GDM1 (cell line): ENCODE results near the gene NAV3.

Source experiments
- DNase-seq: peaks from one replicate; lab custom pipeline; 2025; lab: John Stamatoyannopoulos, UW

NAV3 gene

DNA sequence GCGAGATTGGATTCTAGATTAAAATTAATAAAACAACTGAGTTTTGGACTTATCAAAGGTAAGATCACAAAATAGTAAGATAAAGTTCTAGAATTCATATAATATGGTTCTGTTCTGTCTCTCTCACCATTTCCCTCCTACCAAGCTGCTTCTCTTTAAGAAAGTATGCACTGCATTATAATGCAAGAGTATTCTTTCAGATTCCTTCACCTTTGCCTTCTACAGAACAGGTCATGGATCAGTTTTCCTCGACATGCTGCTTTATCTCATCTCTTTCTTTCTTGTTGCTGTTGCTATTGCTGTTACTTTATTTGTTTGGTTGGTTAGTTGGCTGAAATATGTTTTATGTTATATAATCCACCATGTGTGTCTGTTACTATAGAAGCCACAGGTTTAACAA lies 357.0 kb downstream of the NAV3 start:
- DNase-seq = no peak

DNA sequence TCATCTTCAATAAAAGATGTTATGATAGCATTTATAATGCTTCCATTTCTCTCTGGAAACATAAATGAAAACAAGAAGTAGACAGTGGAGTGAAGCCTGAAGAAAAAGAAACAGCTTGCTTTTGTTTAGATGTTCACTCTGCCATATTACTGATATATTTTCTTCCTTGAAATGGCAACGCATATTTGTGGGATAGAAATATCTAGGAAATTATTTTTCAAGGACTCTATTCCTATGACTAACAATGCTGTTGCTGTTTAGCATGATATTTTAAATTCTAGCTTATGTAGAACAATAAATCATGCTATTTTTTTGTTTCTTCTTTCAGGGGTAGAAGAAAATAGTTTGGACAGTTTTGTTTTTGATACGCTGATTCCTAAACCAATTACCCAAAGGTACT lies 359.0 kb downstream of the NAV3 start:
- DNase-seq = no peak

- DNase-seq = no peak
These were observed 360.9 kb downstream of the NAV3 start for GRCh38 chr12:78191611-78192010.

DNA sequence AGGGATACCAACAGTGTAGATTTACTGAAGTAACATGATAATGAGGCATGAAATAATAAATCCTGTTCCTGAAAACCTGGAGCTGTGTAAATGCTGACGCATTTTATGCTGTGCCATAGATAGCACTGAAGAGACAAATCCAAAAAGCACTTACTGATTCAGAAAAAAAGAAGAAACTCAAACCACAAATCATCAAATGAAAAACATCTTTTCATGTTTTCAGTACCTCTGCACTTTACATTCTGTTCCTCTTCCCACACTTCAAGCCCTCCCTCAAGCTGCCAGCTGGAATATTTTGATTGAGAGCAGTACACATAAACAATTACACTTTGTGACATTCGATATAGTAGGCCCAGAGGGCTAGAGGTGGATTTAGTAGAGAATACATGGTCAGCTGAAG lies 362.3 kb downstream of the NAV3 start:
- DNase-seq = no peak

DNA sequence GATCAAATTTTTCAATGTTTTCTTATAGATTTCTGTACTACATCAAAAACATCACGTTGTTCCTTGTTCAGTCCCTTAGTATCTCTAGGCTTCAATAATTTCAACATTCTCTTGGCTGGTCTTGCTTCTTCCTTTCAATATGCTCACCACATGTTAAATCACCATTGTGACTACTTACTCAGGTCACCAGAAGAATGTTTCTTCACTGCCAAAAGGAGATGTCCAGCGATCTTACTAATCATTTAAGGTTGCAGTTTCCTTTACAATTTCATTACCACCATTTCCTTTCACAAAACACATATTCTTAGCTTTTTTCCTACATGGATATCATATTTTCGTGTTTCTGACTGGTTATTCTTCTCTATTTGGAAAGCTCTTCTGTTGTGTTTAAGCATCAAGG lies 363.8 kb downstream of the NAV3 start:
- DNase-seq = no peak

DNA sequence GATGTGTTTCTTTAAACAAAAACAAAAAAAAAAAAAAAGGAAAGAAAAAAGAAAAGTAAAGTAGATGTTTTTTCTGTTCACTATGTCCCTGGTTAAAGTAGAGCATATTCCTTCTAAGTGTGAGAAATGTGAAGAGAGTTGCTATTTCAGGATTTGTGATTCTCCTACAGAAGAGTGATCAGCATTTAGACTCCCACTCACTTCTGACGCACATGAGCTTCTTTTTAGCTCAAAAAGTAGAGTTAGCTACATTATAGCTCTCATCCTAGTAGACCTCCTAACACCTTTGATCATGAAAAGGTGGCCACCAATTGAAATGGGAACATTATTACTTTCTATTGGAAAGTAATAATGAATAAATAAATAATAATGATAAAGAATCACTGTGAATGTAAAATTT lies 368.2 kb downstream of the NAV3 start:
- DNase-seq = no peak

DNA sequence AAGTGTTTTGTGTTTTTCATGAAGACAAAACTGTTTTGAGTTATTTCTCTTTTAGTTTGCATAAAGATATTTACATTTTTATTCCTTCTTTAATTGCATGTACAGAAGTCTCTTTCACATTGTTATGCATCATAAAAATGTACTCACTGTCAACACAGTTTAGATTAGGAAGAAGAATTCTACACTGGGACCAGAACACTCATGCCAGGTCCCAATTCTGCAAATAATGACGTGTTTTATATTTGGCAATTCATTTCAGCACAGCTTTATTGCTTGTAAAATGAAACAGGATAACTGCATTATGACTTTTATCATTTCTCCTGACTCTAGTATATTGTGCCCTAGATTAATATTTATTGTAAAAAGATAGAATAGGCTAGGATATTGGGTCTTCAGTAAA lies 369.2 kb downstream of the NAV3 start:
- no peak for DNase-seq

DNA sequence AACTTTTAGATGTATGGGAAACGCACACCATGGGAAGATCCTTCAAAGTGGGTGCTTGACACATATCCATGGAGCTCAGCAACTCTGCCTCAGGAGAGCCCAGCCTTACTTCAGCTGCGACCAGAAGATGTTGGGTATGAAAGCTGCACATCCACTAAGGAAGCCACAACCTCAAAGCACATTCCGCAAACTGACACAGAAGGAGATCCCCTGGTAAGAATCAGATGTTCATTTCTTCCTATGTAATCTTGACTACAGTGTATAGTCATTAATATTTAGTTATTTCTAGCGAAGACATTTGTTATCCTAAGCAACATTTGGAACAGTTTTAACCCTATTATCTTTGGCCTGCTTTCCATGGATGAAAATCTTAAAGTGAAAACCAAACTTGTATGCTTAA lies 374.2 kb downstream of the NAV3 start:
- no peak for DNase-seq

DNA sequence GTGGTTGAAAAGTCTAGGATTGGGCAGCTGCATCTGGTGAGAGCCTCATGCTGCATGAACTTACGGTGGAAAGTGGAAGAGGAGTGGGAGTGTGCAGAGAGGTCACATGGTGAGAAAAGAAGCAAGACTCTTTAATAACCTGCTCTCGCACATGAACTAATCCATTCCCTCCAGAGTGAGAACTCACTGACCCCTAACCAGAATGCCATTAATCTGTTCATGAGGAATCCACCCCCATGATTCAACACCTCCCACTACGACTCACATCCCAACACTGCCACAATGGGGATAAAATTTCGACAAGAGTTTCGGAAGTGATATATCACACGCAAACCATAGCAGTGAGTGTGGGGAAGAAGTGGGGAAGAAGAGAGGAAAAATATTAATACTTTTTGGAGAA lies 377.4 kb downstream of the NAV3 start:
- DNase-seq = no peak

DNA sequence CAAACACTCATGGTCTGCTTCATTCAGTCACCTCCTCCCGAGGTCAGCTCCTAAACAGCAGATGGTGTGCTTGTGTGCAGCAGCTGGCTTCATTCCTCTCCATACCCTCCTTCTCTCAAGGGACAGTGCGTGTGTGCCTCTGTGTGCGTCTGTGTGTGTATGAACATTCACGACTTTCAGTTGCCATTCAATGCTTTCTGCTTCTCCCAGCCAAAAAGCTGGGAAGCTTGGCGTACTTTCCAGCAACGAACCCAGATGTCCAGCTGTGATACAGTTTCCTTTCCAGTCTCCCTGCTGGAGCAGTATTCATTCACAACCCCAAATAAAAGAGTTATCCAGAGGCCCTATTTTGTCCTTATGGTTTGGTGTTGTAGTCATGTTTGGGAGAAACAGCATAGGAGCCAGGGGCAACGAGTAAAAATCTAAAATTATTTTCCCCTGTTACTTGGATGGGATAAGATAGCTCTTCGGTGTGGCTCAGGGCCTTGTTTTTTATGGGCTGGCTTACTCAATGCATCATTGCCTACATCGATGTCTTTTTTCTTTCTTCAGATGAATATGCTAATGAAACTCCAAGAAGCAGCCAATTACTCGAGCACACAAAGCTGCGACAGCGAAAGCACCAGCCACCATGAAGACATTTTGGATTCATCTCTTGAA lies 379.3 kb downstream of the NAV3 start:
- no peak for DNase-seq

DNA sequence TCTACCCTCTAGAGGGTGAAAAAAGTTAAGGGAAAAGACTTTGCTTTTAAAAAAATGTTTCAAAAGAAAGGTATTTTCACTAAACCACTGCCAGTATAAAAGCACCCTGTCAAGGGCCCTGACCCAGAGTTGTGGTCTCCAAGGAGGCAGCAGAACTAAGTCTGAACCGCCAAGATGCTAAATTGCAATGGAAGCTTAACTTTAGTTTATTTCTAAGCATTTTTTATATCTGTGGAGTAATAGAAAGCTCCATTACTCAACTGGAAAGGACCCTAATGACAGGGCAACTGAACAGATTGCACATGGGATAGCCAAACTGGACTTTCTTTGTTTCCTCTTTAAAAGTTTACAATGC lies 379.8 kb downstream of the NAV3 start:
- no peak for DNase-seq

DNA sequence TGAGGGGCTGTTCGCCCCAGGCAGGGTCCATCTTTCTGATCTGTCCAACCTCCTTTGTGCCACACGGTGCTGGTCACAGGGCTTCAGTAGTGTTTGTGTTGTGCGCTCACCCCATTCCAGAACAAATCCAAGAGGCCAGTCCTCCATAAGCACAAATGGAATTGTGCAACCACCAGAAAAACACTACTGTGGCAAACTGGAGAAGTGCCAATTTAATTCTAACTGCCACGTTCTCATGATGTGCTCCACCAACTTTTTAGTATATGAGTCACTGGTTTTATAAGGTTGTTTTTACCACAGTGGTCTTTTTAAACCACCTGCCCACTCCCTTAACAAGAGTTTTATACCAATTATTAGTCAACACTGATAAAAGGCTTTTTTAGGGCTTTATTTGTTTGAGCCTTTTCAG lies 380.2 kb downstream of the NAV3 start:
- DNase-seq = no peak

GRCh38 chr12:78220811-78221210 lies 390.1 kb downstream of the NAV3 start:
- DNase-seq = no peak

GRCh38 chr12:78224154-78224553 lies 393.5 kb downstream of the NAV3 start:
- DNase-seq = no peak

DNA sequence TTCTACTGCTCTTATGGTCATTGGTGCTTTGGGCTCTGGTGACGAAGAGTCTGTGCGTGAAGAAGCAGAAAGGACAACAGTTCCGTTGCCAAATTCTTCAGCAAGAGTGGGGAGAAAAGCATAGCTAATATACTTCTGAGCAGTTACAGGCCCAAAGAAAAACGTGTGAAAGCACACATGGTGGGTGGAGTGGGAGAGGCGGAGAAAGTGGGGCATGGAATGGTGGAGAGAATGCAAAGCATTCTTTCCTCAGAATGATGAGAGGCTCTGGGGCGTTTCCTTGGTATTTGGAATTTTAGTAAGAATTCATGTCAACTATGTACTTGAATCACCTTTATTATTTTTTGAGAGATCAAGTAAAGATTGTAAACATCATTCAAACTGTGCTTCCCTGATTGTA lies 396.1 kb downstream of the NAV3 start:
- no peak for DNase-seq

- DNase-seq = no peak
These were observed 399.0 kb downstream of the NAV3 start for GRCh38 chr12:78229591-78230101.

DNA sequence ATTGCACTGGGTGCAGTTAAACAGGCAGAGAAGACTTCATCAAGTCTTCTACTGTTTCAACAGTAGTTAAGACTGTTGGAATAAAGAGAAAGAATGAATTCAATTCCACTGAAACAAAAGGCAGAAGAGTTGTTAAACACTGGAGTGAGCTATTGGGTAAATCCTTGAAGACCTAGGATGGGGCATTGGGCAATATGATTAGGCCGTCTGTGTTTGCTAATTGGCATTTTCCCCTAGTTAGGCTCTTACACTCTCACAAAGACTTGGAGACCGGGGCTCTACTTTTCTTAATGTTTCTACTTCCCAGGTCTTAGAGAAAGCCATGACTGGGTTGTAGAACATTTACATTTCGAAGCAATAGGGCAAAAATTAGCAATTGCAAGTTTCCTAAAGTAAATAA lies 402.1 kb downstream of the NAV3 start:
- DNase-seq = no peak

DNA sequence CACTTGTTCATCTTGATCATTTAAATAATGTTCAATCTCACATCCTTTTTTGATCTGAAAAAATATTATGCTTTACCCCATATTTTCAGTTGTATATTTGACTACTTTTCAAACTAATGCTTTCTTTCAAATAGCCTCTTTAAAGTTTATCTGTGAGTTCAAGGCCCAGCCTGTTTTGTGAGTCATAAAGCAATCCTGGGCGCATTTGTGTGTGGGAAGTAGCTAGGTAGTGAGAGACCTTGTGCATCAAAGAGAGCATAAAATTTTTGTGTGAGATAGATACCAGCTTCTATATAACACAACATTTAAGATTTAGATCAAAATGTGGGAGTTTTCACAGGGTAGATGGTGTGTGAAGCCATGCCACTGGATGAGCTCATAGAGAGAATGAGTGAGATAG lies 405.6 kb downstream of the NAV3 start:
- DNase-seq = no peak

GRCh38 chr12:78239544-78239943 lies 408.9 kb downstream of the NAV3 start:
- DNase-seq = no peak

DNA sequence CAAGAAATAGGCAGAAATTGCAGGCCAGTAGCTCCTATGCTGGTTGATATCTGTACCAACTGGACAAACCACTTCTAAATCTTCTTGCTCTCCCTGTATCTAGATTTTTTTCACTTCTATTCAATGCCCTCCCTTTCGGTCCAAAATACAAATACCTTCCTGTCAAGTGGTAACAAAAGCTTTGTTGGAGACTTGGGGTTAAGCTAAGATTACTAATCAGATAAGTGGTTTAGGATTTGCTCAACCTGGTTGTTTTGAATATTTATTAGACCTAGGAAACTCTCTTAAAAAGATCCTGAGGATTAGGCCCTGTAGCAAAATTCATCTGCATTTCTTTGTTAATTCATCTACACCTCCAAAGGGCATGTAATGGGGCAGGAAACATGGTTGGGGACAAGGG lies 410.1 kb downstream of the NAV3 start:
- DNase-seq = no peak

- DNase-seq = no peak
These were observed 410.8 kb downstream of the NAV3 start for GRCh38 chr12:78241446-78241845.

- DNase-seq = no peak
These were observed 414.3 kb downstream of the NAV3 start for GRCh38 chr12:78244916-78245507.

- DNase-seq = no peak
These were observed 417.6 kb downstream of the NAV3 start for GRCh38 chr12:78248321-78248720.

- DNase-seq = no peak
These were observed 418.9 kb downstream of the NAV3 start for GRCh38 chr12:78249578-78249977.
